Testis (tissue), 3 donors: ENCODE data around the gene H19. TPM values are rescaled to one million over a fixed set of nuclear protein-coding genes. Genes with fewer than 3 reads are reported as not detected.

Experiments
- DNase-seq: peaks from one replicate; pipeline ENCODE4 v3.0.0-alpha.2; 2019
- H3K27ac ChIP-seq, 2 donors: fragments of 200-600 bp; sonication (generic); one replicate each; pipeline ENCODE4 v1.5.1; 2019
- H3K27me3 ChIP-seq: fragments of 200-600 bp; sonication (generic); one replicate; pipeline ENCODE4 v1.5.1; 2019
- H3K36me3 ChIP-seq: fragments of 200-600 bp; sonication (generic); one replicate; pipeline ENCODE4 v1.5.1; 2017; ENCODE audit warnings: low read depth; ENCODE audit errors: missing control alignments
- H3K4me1 ChIP-seq: fragments of 200-600 bp; sonication (generic); one replicate; pipeline ENCODE4 v1.5.1; 2019
- H3K4me3 ChIP-seq, 2 donors: fragments of 200-600 bp; sonication (generic); one replicate each; pipeline ENCODE4 v1.5.1; 2017 to 2019
- H3K9me3 ChIP-seq: fragments of 200-600 bp; sonication (generic); one replicate; pipeline ENCODE4 v1.5.1; 2017
- POLR2A ChIP-seq: fragments of 450-650 bp; IDR thresholded peaks from one replicate; pipeline ENCODE4 v1.6.1; 2017; ENCODE audit warnings: antibody characterized with exemption, mild to moderate bottlenecking, moderate library complexity
- WGBS, 2 donors: methylation state at CpG; one replicate each; pipeline ENCODE4 v1.1.5; 2018; 5-methylcytosine and 5-hydroxymethylcytosine counted together
- intact Hi-C: fragments of 100-400 bp; cut with DNase I; formaldehyde crosslinking; loops from one replicate; pipeline ENCODE4 v1.15.1; 2023; ENCODE audit warnings: low total_unique reads
- polyA plus RNA-seq: library from polyadenylated mRNA; stranded (reverse); fragments of 350-450 nt; fragmentation: Illumina TruSeq; extraction: RNeasy Lipid Tissue Mini Kit (QIAGEN cat#74804); gene quantifications from one replicate; pipeline ENCODE4 v1.2.3, GENCODE V29; 2014; ENCODE audit warnings: low read depth, low replicate concordance; ENCODE audit not compliant: insufficient read depth
- total RNA-seq, 2 donors: library from RNA; depleted of rRNA; stranded (reverse); fragments of >200 nt; gene quantifications; one replicate each; pipeline ENCODE4 v1.2.3, GENCODE V29; 2016
- TF ChIP-seq, protein P1 (sequence below), 3 experiments: fragments of 450-650 bp in 2 of 3; fragments of 200-600 bp in 1 of 3; sonication (generic) in 1 of 3; IDR thresholded peaks; one replicate each; pipeline ENCODE4 v1.5.1; 2016 to 2019; ENCODE audit warnings: antibody characterized with exemption in 3 of 3, mild to moderate bottlenecking in 2 of 3, moderate library complexity in 1 of 3

H19 gene
- total and polyA plus RNA-seq, 3 donors from 2014 or later = 158 to 328 (median 224) TPM

DNA sequence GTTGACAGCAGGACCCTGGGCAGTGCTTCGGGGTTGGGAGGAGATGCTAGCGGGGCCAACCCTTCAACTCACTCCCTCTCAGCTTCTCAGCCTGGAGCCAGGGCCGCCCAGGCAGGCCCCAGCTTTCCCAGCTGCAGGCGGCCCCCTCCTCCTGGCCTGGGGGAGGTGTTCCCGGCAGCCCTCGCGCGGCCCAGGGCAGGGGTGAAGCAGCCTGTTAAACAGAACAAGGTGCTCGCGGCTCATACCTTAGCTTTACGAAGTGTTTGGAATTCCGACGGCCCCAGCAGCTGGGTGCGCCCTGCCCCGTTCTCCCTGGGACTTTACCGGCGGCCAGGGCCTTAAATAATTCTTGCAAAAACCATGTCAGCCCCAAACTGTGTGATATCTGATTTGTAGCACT lies 33.3 kb downstream of the H19 start:
- no peaks in the 10 kb centered on the region for H3K9me3 ChIP-seq
- H3K4me3 ChIP-seq = no peak overlapping the region
- no peak for DNase-seq
- TF ChIP-seq POLR2A = no peak
- TF ChIP-seq, protein P1, sequence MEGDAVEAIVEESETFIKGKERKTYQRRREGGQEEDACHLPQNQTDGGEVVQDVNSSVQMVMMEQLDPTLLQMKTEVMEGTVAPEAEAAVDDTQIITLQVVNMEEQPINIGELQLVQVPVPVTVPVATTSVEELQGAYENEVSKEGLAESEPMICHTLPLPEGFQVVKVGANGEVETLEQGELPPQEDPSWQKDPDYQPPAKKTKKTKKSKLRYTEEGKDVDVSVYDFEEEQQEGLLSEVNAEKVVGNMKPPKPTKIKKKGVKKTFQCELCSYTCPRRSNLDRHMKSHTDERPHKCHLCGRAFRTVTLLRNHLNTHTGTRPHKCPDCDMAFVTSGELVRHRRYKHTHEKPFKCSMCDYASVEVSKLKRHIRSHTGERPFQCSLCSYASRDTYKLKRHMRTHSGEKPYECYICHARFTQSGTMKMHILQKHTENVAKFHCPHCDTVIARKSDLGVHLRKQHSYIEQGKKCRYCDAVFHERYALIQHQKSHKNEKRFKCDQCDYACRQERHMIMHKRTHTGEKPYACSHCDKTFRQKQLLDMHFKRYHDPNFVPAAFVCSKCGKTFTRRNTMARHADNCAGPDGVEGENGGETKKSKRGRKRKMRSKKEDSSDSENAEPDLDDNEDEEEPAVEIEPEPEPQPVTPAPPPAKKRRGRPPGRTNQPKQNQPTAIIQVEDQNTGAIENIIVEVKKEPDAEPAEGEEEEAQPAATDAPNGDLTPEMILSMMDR (IDR thresholded peaks at IDR 0.05) = no peak
- no peaks in the 10 kb centered on the region for H3K4me1 ChIP-seq
- H3K27me3 ChIP-seq = no peaks in the 10 kb centered on the region
- WGBS, 2 donors = no CpG with 5 or more reads among the region's 17 CpGs
- intact Hi-C loops = no loop called here
- no peaks in the 10 kb centered on the region for H3K36me3 ChIP-seq
- no peak overlapping the region for H3K27ac ChIP-seq

DNA sequence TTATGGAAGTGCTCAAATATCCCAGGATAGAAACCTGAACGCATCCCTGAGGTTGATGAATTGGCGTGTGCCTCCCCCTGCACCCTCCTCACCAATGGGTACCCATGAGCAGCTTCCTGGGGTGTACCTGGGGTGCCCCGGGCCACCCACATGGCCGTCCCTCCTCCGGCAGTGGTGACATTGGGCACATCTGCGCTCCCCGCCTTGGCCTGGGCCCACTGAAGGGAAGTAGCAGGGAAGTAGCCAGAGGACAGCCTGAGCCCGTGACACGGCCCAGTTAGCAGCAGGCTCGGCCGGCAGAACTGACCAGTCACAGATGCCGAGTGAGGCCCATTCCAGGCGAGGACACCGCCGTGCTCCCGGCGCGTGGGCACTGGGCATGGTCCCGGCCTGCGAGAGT lies 33.8 kb downstream of the H19 start:
- no peak overlapping the region for H3K4me3 ChIP-seq
- no peaks in the 10 kb centered on the region for H3K4me1 ChIP-seq
- intact Hi-C loops = no loop called here
- H3K36me3 ChIP-seq = no peaks in the 10 kb centered on the region
- WGBS, 2 donors = no CpG with 5 or more reads among the region's 20 CpGs
- H3K27ac ChIP-seq = no peak overlapping the region
- no peaks in the 10 kb centered on the region for H3K9me3 ChIP-seq
- H3K27me3 ChIP-seq = no peaks in the 10 kb centered on the region
- TF ChIP-seq, protein P1 (IDR thresholded peaks at IDR 0.05) = no peak
- no peak for TF ChIP-seq POLR2A
- no peak for DNase-seq

DNA sequence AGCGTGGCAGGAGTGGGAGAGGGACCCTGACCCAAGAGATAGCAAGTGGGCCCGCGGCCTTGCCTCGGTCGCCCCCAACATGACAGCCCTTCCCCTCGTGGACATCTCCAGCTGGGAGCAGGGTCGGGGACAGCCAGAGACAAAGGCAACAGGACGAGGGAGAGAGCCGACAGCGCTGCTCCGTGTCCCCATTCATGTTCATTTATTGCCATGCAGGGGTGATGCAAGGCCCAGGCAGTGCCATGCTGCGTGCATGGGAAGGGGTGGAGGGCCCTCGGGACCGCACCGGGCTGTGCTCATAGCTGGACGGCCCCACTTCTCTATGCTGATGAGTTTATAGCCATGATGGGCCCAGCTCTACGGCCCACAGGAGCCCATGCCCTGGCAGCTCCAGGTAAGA lies 37.9 kb downstream of the H19 start:
- no peak overlapping the region for H3K4me3 ChIP-seq
- no peaks in the 10 kb centered on the region for H3K4me1 ChIP-seq
- 90% methylated on average over 4 of the region's 17 CpGs; no CpG with 5 or more reads in 1 of the 2 donors for WGBS, 2 donors
- TF ChIP-seq, protein P1 (IDR thresholded peaks at IDR 0.05) = no peak
- TF ChIP-seq POLR2A = no peak
- H3K27ac ChIP-seq = no peak overlapping the region
- intact Hi-C loops = no loop called here
- no peaks in the 10 kb centered on the region for H3K36me3 ChIP-seq
- no peaks in the 10 kb centered on the region for H3K9me3 ChIP-seq
- DNase-seq = no peak
- H3K27me3 ChIP-seq = no peaks in the 10 kb centered on the region

DNA sequence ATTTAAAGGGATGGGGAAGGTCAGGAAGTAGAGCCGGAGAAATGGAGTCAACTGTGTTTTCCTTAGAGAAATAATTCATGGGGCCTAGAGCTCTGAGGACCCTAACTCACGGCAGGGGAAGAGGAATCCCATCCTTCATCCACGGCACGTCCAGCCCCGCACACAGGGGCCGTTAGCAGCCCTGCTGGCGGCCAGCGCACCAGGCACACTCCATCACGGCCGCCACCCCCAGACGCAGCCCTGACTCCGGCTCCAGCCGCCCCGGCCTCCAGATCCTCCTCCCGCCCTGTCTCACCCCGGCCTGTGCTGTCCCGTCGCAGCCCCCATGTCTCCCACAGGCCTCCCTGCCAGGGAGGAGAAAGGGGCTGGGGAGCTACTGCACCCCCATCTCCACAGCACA lies 39.3 kb downstream of the H19 start:
- Histone ChIP-seq H3K36me3 (no peaks in the 10 kb centered on the region), H3K27ac (no peak overlapping the region), H3K4me3 (no peak overlapping the region), H3K4me1 (no peaks in the 10 kb centered on the region), H3K9me3 (no peaks in the 10 kb centered on the region), H3K27me3 (no peaks in the 10 kb centered on the region)
- intact Hi-C loops = no loop called here
- no CpG with 5 or more reads among the region's 18 CpGs for WGBS, 2 donors
- no peak for DNase-seq
- TF ChIP-seq POLR2A = no peak
- TF ChIP-seq, protein P1 (IDR thresholded peaks at IDR 0.05) = no peak

DNA sequence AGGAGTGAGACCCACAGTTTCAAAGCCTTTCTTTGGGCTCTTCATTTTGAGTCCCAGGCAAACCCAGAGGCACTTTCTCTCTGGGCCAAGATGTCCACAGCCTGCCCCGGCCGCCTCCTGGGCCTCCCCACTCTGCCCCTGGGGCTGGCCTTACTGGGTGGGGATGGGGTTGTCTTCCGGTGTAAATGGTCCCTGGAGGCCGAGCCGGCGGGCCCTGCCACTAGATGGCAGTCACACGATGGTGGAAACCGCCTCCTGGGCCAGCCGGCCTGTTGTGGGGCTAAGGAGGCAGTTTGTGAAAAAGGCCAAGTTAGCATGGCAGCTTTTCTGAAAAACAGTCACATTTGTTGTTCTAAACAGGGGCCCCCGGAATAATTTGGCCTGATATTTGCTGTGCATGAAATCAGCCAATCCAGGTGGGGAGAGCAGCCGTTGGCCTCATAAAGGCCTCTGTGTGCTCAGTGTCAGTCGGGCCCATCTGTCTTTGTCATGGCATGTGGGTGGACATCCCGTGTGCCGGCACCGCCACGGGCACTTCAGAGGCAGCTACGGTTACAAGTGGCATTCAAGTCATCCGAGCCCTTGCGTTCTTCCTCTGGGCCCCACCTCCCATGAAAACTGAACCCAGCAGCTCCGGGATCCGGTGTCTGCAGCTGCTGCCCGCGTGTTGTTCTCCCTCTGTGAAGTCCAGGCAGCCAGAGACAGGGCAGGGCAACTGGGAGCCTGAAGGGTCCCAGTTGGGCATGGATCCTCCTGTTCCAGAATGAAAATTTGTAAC lies 44.0 kb downstream of the H19 start:
- H3K27me3 ChIP-seq = no peaks in the 10 kb centered on the region
- DNase-seq = peak; percentile 17
- no peaks in the 10 kb centered on the region for H3K36me3 ChIP-seq
- H3K27ac ChIP-seq = no peak overlapping the region
- H3K9me3 ChIP-seq = no peaks in the 10 kb centered on the region
- no peaks in the 10 kb centered on the region for H3K4me1 ChIP-seq
- TF ChIP-seq POLR2A = no peak
- TF ChIP-seq, protein P1 (IDR thresholded peaks at IDR 0.05) = no peak
- intact Hi-C loops = no loop called here
- 18% methylated on average over 2 of the region's 23 CpGs; no CpG with 5 or more reads in 1 of the 2 donors for WGBS, 2 donors
- no peak overlapping the region for H3K4me3 ChIP-seq
